NCI-H2081 (cell line): ENCODE data around the gene SENP5.

Experiments used
- DNase-seq, 2 experiments: peaks; one replicate each; lab custom pipeline; 2025; lab: John Stamatoyannopoulos, UW

SENP5 gene

DNA sequence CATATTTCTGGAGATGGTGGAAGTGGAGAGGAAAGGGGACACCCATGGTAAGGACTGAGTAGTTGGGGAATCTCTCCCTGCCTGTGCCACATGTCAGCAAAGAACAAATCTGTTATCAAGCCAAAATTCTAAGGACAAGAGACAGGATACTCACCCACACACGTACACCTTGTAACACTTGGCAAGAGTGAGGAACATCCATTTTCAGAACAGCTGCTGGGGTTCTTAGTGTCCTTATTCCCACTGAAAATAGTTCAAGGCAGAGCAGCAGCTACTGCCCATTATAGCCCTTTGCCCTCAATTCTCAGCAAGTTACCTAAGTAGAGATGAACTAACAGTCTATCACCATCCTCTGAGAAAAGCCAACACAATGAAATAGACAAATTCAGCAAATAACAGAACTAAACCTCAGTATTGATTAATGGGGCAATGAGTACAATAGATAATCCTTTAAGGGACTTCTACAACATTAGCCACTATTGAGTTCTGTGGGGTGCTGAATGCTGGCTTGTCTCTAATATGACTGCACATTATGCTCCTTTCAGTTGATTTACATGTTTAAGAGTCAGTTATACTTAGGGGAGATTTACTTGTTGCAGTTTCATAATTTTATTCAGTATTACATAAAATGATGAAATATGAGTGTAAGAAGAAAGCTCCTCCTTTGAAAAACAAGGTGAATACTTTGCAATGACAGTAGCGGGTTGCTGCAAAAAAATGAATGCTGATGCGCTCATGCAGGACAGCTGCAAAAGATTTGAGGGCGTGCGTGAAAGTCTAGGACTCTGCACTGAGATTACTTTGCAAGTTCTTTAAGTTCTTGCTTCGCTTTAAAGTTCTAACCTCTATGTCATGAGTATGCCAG is 22.4 kb downstream of the SENP5 start:
- DNase-seq: no peak

DNA sequence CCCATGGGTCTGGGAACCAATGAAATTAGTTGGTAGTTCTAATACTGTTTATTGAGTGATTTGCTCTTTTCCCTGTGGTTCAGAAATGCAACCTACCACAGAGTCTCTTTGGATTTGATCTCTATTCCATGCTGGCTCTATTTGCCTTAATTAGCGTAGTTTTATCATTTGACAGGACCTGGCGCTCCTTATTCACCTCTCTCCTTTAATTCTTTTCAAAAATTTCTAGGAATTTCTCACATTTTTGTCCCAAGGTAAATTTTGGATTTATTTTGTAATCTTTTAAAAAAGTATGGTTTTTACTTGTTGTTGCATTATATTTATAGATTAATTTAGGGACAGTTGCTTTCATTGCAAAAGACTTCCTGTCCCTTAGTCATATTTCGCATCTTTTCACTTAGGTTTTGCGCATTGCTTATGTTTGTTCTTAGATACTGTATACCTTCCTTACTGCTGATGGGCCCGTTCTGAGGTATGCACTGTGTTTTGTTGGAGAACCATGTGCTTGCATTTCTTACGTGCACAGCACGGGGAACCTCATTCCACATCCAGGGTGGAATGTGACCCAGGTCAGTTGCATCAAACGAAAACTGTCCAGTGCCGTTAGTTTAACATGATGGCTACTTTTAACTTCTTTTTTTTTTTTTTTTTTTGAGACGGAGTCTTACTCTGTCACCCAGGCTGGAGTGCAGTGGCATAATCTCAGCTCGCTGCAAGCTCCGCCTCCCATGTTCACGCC is 27.0 kb downstream of the SENP5 start:
- no peak for DNase-seq

DNA sequence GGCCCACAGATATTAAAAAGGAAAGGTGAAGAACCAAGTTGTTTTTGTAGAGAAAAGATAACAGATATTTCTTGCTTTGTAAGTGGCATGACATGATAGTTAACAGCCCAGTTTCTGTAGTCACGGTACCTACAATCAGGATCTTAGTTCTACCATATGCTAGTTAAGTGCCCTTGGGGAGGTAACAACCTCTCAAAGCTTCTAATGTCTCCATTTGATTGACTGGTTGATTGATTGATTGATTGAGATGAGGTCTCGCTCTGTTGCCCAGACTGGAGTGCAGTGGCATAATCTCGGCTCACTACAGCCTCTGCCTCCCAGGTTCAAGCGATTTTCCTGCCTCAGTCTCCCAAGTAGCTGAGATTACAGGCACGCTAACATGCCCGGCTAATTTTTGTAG is 28.5 kb downstream of the SENP5 start:
- DNase-seq: no peak

DNA sequence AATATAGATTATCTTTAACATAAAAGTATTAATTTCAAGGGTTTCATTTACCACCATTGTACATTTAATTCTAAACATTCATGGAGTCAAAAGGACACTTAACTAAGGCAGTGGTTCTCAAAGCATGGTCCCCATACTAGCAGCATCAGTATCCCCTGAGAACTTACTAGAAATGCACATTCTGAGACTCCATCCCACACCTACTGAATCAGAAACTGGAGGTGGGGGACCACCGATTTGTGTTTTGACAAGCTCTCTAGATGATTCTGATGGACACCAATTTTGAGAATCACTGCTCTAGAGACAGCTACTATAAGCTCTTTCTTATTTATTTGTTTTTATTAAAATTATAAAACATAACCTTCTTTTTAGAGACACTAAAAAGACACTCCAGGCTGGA is 34.0 kb downstream of the SENP5 start:
- DNase-seq: no peak

DNA sequence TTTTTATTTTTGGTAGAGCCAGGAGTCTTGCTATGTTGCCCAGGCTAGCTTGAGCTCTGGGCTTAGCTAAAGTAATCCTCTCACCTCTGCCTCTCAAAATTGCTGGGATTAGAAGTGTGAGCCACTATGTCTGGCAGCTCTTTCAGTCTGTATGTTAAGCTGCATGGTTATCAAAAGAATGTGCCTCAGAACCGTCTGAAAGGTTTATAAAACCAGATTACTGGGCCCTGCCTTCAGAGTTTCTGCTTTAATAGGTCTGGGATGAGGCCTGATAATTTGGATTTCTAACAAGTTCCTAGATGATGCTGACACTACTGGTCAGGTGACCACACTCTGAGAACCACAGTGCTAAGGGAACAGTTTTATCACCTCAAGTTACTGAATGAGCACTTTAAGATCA is 34.6 kb downstream of the SENP5 start:
- DNase-seq: no peak

DNA sequence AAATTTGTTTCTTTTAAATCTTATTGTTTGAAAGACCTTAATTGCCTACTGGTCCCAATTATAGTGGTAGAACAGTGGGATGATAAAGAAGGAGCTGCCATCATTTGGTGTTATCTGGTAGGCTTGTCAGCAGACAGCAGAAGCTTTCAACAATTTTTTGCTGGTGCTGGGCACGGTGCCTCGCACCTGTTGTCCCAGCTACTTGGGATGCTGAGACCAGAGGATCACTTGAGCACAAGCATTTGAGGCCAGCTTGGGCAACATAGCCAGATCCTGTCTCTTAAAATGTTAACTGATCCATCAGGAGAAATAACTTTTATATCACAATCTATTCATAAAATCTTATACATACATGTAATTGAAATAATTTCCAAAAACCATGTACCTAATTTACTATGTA is 36.0 kb downstream of the SENP5 start:
- no peak for DNase-seq

DNA sequence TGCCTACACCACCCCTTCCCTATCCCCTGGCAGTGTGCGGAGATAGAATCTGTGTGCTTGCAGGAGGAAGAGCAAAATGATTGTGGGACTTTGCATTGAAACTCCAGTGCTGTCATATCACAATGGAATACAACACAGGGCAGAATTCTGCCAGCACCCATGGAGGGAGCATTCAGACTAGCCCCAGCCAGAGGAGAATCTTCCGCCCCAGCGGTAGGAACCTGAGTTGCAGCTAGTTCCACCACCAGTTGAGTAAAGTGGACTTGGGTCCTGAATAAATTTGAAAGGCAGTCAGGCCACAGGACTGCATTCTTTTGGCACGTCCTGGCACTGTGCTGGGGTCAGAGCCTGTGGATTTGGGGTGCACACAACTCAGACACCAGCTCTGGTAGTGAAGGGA is 47.1 kb downstream of the SENP5 start:
- no peak for DNase-seq

DNA sequence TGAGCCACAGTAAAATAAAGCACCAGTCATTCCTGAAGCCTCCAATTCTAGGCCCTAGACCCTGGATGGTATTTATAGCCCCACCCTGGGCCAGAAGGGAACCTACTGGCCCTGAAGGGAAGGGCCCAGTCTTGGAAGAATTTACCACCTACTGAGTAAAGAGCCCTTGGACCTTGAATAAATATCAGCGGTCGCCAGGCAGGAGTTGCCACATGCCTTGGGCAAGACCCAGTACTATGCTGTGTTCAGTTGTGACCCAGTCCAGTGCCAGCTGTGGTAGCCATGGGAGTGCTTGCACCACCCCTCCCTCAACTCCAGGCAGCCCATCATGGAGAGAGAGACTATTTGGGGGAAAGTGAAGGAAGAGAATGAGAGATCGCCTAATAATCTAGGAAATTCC is 47.7 kb downstream of the SENP5 start:
- no peak for DNase-seq

DNA sequence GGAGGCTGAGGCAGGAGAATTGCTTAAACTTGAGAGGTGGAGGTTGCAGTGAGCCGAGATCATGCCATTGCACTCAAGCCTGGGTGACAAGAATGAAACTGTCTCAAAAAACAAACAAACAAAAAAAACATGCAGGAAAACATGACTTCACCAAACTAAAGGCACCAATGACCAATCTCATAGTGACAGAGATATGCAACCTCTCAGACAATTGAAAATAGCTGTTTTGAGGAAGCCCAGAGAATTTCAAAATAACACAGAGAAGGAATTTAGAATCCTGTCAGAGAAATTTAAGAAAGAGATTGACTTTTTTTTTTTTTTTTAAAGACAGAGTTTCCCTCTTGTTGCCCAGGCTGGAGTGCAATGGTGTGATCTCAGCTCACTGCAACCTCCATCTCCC is 48.5 kb downstream of the SENP5 start:
- DNase-seq: no peak

DNA sequence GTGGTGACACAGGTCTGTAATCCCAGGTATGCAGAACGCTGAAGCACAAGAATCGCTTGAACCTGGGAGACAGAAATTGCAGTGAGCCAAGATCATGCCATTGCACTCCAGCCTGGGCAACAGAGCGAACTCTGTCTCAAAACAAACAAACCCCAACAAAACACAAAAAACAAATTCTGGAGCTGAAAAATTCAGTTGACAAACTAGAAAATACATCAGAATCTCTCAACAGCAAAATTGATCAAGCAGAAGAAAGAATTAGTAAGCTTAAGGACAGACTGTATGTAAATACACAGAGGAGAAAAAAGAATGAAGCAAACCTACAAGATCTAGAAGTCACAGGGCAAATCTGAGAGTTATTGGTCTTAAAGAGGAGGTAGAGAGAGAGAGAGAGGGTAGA is 49.3 kb downstream of the SENP5 start:
- DNase-seq: no peak

DNA sequence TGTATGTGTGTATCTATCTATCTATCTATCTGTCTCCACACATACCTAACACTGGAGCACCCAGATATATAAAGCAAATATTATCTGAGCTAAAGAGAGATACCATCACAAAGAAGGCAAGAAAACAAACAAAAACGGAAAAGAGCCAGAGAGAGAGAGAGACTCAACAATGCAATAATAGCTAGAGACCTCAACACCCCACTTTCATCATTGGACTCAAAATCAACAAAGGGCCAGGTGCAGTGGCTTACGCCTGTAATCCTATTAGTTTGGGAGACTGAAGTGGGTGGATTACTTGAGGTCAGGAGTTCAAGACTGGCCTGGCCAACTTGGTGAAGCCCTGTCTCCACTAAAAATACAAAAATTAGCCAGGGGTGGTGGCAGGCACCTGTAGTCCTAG is 51.2 kb downstream of the SENP5 start:
- DNase-seq: peak in 1 of 2 experiments; percentile 11

DNA sequence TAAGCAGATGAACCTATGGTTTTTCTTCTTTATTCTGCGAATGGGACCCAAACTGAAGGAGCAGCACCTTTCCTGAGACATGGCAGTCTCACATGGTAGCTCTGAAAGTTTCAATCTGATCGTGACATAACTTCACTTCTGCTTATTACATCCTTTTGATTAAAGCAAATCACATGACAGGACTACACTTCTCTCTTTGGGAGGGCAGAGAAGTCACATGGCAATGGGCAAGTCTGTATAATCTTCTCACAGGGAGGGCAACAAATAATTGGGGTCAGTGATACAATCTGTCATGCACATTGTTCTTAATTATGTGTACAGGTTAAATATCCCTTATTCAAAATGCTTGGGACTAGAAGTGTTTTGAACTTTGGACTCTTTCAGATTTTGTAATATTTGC is 53.0 kb downstream of the SENP5 start:
- no peak for DNase-seq

DNA sequence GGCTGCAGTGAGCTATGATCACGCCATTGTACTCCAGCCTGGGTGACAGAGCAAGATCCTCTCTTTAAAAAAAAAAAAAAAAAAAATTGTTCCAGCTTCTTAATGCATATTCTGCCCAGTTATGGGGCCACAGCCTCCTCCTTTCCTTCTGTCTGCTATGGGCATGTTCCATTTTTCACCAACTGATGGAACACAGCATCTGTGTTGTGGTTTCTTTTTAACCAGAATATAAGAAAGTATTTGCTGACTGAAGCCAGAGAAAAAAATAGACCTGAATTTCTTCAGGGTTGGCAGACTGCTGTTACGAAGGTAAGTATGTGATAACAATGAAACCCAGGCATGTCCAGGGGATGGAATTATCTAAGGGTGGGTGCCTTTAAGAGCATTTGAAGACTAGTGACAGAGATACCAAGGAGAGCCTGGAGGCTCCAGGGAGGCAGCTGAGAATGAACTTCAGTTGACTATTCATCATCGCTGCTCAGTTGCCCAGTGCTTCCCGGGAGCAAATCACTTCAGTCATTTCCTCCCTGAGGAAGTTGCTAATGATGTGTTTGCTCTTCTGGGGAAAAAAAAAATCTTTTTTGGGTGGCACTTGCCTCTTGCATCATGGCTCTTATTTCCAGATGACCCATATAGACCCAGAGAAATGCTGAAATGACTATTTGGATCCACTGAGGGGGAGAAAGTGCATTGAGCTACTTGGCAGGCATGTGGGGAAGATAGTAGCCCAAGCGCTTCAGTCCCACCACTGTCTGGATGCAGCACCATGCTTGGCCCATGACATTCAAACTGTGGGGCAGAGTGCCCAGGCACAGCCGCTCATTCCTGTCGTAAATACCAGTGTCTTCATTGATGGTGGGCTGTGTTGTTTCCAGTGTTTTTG is 60.1 kb downstream of the SENP5 start:
- DNase-seq: no peak

DNA sequence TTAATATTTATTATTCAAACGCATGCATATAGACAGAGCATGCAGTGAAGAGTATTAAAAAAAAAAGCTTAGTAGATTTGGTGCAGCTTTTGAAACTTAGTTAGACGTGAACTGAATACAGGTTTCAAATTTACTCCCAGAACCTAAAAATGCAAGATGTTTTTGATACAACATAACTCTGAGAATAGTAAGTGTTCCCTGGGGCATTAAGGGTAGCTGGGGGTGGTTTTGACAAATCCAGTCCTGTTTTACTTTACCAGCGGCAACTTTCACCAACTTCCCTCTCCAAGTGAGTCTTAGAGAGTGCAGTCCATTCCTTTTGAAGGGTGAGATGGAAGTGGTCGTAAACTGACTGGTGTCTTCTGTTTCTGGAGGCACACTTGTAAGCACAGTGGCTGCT is 63.4 kb downstream of the SENP5 start:
- DNase-seq: no peak

DNA sequence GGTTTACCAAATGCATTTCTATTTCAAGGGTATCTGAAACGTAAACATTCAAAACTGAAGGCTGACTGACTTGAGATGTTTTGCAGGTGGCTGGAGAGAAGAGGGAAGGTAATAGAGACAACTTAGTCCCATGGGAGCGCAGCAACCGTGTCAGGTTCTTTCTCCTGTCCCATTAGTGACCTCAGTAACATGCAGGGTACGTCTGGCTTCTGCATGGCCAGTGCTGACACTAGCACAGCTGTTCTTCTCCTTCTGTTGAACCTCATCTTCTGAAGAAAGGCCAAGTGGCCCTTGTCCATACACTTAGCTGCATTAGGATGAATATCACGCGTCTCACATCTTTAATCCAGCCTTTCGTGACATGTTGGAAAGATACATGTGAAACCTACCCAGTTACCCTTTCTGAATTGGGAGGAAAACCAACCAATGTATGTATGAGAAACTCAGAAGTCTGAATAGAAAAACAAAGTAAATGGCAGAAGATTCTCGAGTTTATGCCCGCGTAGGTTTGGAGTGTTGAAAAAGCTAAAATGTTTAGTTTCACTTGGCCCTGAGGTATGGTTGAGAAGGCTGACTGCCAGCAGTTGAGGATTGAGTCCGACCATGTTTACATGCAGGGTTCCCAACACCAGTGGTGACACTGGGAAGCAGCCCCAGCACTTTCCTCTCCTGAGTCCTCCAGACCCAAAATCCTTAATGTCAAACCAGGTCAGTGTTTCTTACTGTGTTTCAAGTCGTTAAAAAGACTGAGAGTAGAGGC is 64.3 kb downstream of the SENP5 start:
- no peak for DNase-seq

DNA sequence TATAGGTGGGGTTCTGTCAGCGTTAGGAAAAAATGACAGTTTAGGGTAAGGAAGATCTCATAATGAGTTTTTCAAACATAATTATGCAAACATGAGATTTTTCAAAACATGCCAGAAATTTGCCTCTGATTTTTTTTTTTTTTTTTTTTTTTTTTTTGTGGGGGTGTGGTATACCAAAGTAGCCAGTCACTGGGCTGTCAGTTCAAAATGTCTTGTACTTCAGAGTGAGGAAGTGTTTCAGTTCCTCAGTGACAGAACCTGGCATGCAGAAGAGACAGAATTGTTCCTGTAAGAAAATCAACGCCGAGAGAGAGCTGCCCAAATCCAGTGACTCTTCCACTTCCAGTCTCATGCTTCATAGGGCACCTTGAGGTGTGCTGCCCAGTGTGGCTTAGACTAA is 64.9 kb downstream of the SENP5 start:
- no peak for DNase-seq

DNA sequence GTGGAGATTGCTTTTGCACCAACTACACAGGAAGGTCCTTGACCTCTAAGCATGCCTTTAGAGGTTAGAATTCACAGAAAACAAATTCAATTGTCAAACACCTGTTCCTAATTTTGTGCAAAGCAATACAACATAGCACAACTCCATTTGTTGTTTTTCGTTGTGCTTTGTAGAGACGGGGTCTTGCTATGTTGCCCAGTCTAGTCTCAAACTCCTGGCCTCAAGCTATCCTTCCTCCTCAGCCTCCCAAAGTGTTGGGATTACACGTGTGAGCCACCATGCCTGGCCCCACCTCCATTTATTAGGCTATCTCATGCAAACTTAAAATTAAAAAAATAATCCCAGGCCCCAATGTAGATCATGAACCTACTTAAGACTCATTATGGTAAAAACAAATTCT is 68.6 kb downstream of the SENP5 start:
- no peak for DNase-seq

DNA sequence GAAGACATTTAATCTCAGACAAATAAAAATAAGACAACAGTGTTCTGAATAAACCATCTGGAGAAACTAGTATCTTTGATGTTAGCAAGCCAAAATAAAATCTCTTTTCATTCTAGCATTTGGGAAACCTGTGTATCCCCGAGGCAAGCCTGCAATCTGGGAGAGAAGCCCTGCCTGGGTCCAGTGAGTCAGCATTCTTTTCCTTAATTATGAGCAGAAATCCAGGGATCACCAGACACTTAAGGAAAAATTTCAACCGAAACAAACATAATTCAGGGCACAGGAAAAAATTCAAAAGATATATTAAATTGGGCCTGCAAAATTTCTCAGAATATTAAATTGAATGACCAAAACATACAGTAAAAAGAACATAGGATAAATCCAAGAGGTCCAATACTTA is 70.4 kb downstream of the SENP5 start:
- no peak for DNase-seq

DNA sequence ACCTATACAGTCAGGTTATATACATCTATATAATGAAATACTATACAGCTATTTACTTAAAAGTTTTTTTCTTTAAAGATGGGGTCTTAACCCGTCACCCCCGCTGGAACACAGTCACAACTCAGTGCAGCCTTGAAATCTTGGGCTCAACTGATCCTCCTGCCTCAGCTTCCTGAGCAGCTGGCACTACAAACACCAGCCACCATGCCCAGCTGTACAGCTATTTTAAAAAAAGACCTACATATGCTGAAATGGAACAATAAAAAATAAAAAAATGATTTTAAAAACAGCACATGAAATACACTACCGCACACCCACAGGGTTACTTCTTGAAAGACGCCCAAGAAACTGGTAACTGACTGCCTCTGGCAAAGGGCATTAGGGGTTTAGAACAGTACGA is 70.9 kb downstream of the SENP5 start:
- no peak for DNase-seq

DNA sequence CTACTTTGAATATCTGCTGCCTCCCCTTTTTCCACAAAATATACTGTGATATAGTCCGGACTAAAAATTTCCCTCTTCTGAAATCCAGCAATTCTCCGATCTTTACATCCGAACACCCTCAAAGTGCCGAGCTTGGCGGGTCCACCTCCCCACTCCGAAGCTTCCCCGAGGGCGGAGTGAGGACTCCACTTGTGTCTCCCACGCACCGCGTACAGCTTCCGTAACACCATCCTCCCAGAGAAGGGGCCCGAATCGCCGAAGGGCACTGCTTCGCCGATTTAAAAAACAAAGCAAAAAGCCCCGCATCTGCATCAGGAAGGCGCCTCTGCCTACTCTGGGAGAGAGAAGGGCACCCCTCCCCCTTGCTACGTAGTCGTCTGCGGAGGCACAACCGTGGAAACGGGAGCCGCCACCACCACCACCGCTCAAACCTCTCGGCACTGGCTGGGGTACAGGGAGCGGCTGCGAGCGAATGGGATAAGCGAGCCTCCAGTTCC is 74.1 kb downstream of the SENP5 start:
- DNase-seq: peak; percentile 55 to 73

DNA sequence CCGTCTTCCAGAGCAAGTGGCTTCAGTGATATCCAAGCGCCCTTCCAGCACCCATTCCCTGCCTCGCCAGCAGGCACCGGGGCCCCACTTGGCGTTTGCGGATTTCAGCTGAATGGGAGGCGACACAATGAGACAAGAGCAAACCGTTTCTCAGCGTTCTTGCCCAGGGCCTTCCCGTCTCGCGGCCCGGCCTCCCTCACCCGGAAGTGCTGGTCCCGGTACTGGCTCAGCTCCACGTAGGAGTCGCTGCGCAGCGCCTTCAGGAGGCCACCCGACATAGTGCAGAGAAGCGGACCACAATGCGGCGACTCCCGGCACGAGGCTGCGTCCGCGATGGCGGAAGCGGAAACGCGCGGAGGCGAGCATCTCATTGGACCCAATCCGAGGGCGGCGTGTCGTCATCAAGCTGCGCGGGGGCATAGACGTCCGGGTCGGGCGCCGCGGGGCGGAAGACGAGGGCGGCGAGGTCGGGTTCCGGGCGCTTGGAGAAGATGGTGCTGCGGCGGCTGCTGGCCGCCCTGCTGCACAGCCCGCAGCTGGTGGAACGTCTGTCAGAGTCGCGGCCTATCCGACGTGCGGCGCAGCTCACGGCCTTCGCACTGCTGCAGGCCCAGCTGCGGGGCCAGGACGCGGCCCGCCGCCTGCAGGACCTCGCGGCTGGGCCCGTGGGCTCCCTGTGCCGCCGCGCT is 74.7 kb downstream of the SENP5 start, which contains the start of gene NCBP2:
Gene NCBP2, minus strand, starts transcription at position 303 of the 689 bp plus-strand sequence. Its CDS starts 25 bp downstream, at position 278.
- peak; percentile 100 for DNase-seq
